CD4-positive, alpha-beta T cell treated with Interleukin-15 for 4 hours (primary cell): ENCODE results near the gene CDC25A.

ENCODE experiments used
- DNase-seq: peaks from one replicate; pipeline ENCODE4 v3.0.0-alpha.2; 2020; ENCODE audit warnings: low spot score

The CDC25A gene

DNA sequence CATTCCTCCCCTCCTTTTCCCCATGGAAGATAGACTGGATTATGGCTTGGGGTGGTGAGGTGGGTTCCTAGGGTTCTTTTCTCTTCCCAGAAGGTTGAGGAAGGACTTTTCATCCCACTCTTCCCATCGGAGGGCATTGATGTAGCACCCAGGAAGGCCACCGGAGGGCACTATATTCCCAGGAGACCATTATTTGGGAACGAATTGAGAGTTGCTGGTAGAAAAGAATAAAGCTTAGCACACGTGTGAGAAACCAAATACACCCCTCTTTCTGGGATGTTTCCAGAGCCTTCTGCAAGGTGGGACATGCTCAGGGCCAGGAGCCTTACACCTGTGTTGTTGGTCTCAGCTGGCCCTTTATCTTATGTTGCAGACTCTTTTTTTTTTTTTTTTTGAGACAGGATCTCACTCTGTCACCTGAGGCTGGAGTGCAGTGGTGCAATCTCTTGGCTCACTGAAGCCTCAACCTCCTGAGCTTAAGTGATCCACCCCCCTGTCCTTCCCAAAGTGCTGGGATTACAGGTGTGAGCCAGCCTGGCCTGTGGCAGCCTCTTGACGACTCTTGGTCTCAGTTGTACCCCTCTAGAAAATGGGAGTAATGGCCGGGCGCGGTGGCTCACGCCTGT, 6.3 kb upstream of the CDC25A start:
- DNase-seq: peak; percentile 11

DNA sequence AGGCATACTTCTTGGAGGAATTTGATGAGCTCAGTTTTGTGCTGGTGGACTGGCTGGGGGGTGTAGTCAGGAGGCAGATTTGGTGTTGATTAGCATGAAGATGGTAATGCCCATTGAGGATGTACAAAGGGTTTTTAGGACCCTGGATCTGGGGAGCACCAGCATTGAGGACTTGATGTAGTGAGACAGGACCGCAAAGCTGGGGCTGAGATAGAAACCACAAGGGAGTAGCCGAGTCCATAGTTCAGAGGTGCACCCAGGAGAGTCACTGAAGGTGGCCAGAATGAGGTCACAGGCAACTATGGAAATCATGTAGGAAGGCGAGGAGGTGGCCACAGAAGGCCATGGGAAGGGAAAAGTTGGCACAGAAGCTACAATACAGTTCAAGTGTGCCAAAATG, 2.7 kb upstream of the CDC25A start:
- no peak for DNase-seq

GRCh38 chr3:48189321-48189720, 1.1 kb upstream of the CDC25A start:
- DNase-seq: no peak

DNA sequence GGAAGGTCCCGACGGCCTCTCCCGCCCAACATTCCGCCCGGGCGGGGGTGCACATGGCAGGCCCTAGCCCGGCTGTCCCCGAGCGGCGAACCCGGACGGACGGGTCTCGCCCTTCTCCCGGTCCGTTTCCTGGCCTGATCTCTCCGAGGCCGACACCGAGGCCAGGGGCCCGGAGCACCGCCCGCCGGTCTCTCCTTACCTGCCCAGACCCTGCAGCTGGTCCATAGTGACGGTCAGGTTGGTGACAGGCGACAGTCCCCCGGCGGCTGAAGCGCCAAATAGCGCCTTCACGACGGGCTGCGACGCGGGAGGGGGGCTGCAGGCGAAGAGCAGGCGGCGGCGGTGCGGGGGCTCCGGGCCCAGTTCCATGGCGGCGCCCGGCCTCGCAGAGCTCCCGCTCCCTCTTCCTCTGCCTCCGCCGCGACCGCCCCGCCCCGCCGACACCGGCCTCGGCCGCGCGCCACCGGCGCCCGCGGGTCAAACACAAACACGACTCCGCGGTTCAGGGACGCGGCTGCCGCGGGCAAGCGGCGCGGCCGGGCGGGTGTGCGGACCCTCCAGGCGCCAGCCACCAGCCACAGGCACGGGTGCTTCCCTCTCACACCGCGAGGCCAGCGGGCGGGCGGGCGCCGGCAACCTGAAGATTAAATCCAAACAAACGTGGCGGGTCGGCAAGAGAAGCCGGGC, 495 bp downstream of the CDC25A start:
- peak; percentile 19 for DNase-seq

GRCh38 chr3:48187301-48187578, 977 bp downstream of the CDC25A start:
- DNase-seq: no peak

DNA sequence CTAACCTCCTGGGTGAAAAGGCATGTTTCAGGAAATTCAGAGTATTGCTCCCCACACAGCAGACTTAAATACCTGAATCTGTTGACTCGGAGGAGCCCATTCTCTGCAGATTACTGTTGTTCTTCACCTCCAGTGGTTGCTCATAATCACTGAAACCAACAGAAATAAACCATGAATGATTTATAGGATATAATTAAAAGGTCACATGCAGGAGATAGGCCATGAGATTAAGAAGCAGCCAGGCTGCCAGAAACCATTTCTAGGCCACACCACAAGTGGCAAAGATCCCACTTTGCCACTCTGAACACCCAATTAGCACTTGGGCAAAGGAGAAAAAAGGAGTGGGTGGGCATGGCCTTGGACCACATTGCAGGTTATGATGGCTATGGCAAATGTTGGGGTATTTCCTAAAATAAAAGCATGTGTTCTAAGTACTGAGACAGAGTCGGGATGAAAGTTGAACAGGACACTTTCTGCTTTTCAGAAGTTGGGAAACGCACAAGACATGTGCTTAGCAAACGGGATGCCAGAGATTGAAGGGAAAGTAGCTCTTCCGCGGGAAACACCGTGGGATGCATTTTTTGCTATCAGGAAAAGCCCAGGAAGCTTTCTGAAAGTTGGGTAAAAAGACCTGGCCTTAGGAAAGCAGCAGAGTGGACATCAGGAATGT, 1.5 kb downstream of the CDC25A start:
- no peak for DNase-seq

DNA sequence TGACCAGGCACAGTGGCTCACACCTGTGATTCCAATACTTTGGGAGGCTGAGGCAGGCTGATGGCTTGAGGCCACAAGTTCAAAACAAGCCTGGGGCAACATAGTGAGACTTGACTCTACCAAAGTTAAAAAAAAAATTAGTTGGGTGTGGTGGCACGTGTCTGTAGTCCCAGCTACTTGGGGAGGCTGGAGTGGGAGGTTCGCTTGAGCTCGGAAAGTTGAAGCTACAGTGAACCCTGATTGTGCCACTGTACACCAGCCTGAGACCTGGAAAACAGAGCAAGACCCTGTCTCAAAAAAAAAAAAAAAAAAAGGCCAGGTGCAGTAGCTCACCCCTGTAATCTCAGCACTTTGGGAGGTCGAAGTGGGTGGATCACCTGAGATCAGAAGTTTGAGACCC, 3.1 kb downstream of the CDC25A start:
- no peak for DNase-seq

DNA sequence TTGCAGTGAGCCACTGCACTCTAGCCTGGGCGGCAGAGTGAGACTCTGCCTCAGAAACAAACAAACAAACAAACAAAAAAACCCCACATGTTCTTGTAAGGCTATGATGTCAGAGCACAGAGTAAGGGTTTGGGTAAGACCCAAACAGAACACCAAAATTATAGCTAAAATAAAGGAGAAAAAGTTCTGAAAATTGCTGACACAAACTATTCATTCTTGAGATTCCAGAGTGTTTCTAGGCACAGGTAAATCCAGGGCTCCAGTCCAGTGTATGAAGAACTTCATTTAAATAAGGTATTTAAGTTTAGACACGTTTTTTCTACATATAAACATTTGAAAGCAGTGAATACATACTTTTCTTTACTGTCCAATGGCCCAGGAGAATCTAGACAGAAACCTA, 3.9 kb downstream of the CDC25A start:
- no peak for DNase-seq

GRCh38 chr3:48180531-48181253, 7.5 kb downstream of the CDC25A start:
- DNase-seq: no peak

DNA sequence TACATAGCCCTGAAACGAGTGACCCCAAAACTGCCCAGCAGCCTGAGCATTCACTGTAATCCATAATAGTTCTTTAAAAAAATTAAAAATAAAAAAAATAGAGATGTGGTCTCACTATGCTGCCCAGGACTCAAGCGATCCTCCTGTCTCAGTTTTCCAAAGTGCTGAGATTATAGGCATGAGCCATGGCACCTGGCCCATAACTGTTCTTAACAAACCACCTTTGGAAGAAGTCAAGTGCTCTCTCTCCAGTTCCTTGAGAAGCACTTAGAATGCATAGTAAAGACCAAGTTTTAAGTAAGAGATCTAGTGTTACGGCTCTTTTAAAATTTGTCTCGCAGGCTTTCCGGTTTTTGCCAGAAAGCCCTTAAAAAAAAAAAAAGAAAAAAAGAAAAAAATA, 8.2 kb downstream of the CDC25A start:
- no peak for DNase-seq

GRCh38 chr3:48178072-48178471, 10.1 kb downstream of the CDC25A start:
- no peak for DNase-seq

DNA sequence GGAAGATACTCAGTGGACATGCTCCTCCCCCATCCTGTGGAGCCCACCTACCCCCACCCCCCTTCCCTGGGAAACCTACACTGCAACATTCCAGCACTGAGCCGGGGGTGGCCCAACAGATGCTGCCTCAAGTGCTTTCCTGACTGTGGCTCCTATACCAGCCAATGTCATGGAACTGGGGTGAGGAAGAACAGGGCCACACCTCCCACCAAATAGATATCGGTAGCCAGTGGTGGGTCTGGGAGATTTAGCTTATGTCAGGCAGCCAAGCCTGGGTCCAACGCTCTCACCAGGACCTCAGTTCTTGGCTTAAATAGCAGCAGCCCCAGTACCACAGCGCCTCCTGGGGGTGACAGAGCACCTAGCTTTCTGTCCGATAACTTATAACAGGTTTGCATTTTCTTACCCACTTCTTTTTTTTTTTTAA, 30.3 kb downstream of the CDC25A start:
- peak; percentile 22 for DNase-seq

- no peak for DNase-seq
Measured at GRCh38 chr3:48157202-48157840, 30.9 kb downstream of the CDC25A start.

- no peak for DNase-seq
Measured at GRCh38 chr3:48156163-48156562, 32.1 kb downstream of the CDC25A start.

GRCh38 chr3:48155122-48155521, 33.1 kb downstream of the CDC25A start:
- no peak for DNase-seq

DNA sequence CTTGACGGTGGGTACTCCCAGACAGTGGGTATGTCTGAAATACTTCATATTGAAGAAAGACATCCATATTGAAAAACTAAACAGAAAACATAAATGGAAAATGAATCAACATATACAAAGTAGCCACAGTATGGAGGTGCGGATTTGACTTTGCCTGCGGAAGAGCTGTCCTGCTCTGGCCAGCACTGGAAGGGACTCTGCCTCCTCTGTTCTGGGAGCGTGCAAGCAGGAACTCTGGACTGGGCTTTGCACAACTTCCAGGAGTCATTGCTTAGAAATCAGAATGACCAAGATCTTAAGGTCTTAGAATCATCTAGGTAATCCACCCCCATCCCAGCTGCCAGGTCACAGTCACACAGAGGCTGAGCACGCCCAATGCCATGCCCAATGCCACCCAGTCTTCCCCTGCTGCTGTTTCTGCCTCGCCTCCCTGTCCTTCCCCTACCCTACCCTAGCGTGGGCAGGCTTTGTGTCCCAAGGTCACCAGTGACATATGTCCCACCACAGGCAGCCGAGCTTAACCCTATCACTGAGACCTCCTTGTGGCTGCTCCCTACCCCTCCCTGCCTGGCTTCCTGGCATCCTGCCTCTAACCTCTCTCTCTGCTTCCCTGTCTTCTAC, 36.3 kb downstream of the CDC25A start:
- DNase-seq: no peak

DNA sequence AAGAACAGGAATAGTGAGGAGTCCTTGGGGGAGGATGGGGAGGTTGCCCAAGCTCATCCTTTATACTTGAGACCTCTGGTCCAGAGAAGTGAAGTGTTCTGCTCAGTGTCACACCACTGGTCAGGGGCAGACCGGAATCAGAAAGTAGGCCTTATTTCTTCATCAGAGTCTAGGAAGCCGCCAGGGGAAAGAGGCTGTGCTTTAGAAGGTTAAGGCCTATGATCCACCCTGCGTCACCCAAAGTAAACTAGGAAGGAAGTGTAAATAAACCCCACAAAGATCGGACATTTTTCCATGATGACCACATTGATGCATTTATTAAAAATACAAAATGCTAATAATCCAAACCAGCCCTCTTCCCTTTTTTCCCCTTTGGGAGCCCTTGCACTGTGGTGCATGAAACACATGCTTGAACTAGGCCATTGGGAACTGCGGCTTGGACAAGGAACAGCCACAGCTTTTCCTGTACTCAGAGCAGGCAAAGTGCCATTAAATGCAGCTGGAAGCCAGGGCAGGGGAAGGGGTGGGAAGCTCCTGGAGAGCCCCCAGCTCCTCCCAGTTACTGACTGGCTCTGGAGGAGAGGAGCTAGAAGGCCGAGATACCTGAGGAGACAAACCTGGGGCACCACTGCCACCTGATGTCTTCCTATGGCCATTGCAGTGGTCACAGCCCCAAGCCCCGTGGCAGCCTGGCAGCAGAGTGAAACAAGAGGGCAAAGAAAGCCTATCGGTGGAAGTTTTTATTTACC, 37.0 kb downstream of the CDC25A start:
- peak; percentile 45 for DNase-seq

- no peak for DNase-seq
Measured at GRCh38 chr3:48143992-48144391, 44.2 kb downstream of the CDC25A start.

- DNase-seq: no peak
Measured at GRCh38 chr3:48143567-48143966, 44.6 kb downstream of the CDC25A start.

- DNase-seq: no peak
Measured at GRCh38 chr3:48142316-48142870, 45.8 kb downstream of the CDC25A start.

DNA sequence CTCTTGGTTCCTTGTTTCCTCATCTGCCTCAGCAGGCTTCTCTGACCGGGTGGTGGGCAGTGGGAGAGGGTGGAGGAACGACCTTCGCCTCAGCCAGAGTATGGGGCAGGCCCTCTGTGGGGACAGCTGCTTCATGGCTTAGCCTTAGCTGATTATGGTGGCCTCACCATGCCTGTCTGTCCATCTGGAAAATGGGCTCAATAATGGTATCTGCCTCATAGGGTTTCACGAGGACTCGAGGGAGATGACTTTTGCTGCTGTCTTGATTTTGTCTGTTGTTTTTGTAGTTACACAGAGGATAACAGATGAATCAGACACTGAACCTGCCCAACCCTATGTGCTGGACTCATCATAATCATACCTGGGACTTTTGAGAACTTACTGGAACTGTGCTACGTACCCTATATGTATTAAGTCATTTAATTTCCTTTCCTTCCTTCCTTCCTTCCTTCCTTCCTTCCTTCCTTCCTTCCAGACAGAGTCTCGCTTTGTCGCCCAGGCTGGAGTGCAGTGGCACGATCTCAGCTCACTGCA, 46.5 kb downstream of the CDC25A start:
- DNase-seq: no peak
